B cell (primary cell): ENCODE measurements around the gene IVNS1ABP. TPM values are rescaled to one million over a fixed set of nuclear protein-coding genes. Genes with fewer than 3 reads are reported as not detected.

Experiments used
- ATAC-seq: fragments of 200-7000 bp; cut with Tn5 transposase; one replicate; pipeline ENCODE4 v1.10.0; 2021; ENCODE audit warnings: low read depth, mild to moderate bottlenecking, moderate number of reproducible peaks, moderate library complexity
- CTCF ChIA-PET: fragments of 350-600 bp; sonication (Branson Sonifier 250); formaldehyde crosslinking; loops from one replicate; lab custom pipeline; 2021; ENCODE audit warnings: antibody characterized with exemption, inconsistent platforms; lab: Charles Lee
- POLR2A ChIA-PET: fragments of 350-600 bp; sonication (Branson Sonifier 250); formaldehyde crosslinking; loops from one replicate; lab custom pipeline; 2021; ENCODE audit warnings: antibody characterized with exemption; lab: Charles Lee
- DNase-seq: peaks from one replicate; pipeline ENCODE4 v3.0.0; 2013
- H2AFZ ChIP-seq: 2 replicates; pipeline ENCODE4 v1.6.1; 2012; ENCODE audit warnings: mild to moderate bottlenecking, low read depth, low read length; ENCODE audit not compliant: insufficient read depth, poor library complexity, severe bottlenecking
- H3K27ac ChIP-seq, 2 donors: 1 replicate in 1 of 2; 2 replicates in 1 of 2; pipeline ENCODE4 v1.5.1; 2012 to 2013; ENCODE audit warnings: low read length in 2 of 2, mild to moderate bottlenecking in 2 of 2, moderate library complexity in 1 of 2
- H3K27me3 ChIP-seq, 4 experiments: fragments of 200-600 bp in 1 of 4; sonication (generic) in 1 of 4; replicated peaks in 1 of 4; 1 replicate in 2 of 4; 2 replicates in 2 of 4; pipeline versions ENCODE4 v1.6.1 to v1.7.0; 2013 to 2016; ENCODE audit warnings: low read length in 3 of 4, mild to moderate bottlenecking in 2 of 4, mixed read lengths in 1 of 4, moderate library complexity in 1 of 4; ENCODE audit not compliant: insufficient read depth in 4 of 4, control insufficient read depth in 3 of 4; ENCODE audit errors: control extremely low read depth in 1 of 4
- H3K36me3 ChIP-seq, 2 experiments: replicated peaks in 1 of 2; 1 replicate in 1 of 2; 2 replicates in 1 of 2; pipeline versions ENCODE4 v1.6.1 to v1.7.1; 2013; ENCODE audit warnings: low read length in 1 of 2; ENCODE audit not compliant: insufficient read depth in 2 of 2, control insufficient read depth in 1 of 2; ENCODE audit errors: control extremely low read depth in 1 of 2, extremely low read depth in 1 of 2
- H3K4me1 ChIP-seq, 2 donors: fragments of 200-600 bp in 1 of 2; sonication (generic) in 1 of 2; 1 replicate in 1 of 2; 2 replicates in 1 of 2; pipeline versions ENCODE4 v1.5.1 to v1.6.1; 2013 to 2017; ENCODE audit warnings: low read length in 2 of 2; ENCODE audit not compliant: control insufficient read depth in 2 of 2, insufficient read depth in 2 of 2
- H3K4me2 ChIP-seq: replicated peaks from 2 replicates; pipeline ENCODE3; 2012; ENCODE audit warnings: mild to moderate bottlenecking, low read depth, low read length; ENCODE audit not compliant: poor library complexity, severe bottlenecking
- H3K4me3 ChIP-seq, 5 experiments: fragments of 200-600 bp in 1 of 5; sonication (generic) in 1 of 5; 1 replicate in 3 of 5; 2 replicates in 2 of 5; pipeline versions ENCODE4 v1.5.1 to v1.7.0; 2011 to 2016; ENCODE audit warnings: low read length in 4 of 5, mild to moderate bottlenecking in 4 of 5, low read depth in 2 of 5, control low read depth in 1 of 5, moderate library complexity in 1 of 5; ENCODE audit not compliant: insufficient read depth in 1 of 5; ENCODE audit errors: control extremely low read depth in 1 of 5, extremely low read depth in 1 of 5
- H3K79me2 ChIP-seq: fragments of 200-600 bp; sonication (generic); one replicate; pipeline ENCODE4 v1.6.0; 2016; ENCODE audit warnings: low read length; ENCODE audit not compliant: control insufficient read depth, insufficient read depth
- H3K9ac ChIP-seq: fragments of 200-600 bp; sonication (generic); 2 replicates; pipeline ENCODE4 v1.6.1; 2017; ENCODE audit warnings: mild to moderate bottlenecking, low read length, moderate library complexity
- H3K9me3 ChIP-seq, 3 donors: one replicate each; pipeline versions ENCODE4 v1.6.1 to v1.7.1; 2013; ENCODE audit warnings: low read length in 2 of 3; ENCODE audit not compliant: control insufficient read depth in 2 of 3, insufficient read depth in 1 of 3; ENCODE audit errors: control extremely low read depth in 1 of 3
- H4K20me1 ChIP-seq: 2 replicates; pipeline ENCODE4 v1.6.0; 2012; ENCODE audit warnings: mild to moderate bottlenecking, low read length; ENCODE audit not compliant: insufficient read depth, control insufficient read depth, poor library complexity, severe bottlenecking
- H3K27ac Mint-ChIP-seq: one replicate; pipeline ENCODE4 v1.8.0; 2021; ENCODE audit warnings: mixed read lengths
- H3K27me3 Mint-ChIP-seq: one replicate; pipeline ENCODE4 v1.8.0; 2021; ENCODE audit warnings: mixed read lengths
- H3K4me1 Mint-ChIP-seq: one replicate; pipeline ENCODE4 v1.8.0; 2021; ENCODE audit warnings: mixed read lengths
- H3K4me3 Mint-ChIP-seq: one replicate; pipeline ENCODE4 v1.8.0; 2021; ENCODE audit warnings: mixed read lengths
- H3K9me3 Mint-ChIP-seq: one replicate; pipeline ENCODE4 v1.8.0; 2022; ENCODE audit warnings: mixed read lengths; ENCODE audit not compliant: insufficient read depth
- CTCF ChIP-seq: fragments of 200-600 bp; IDR thresholded peaks from one replicate; pipeline ENCODE4 v1.8.0; 2022; ENCODE audit warnings: antibody characterized with exemption, mild to moderate bottlenecking
- EZH2 ChIP-seq: IDR thresholded peaks from 2 replicates; pipeline ENCODE4 v1.6.1; 2012; ENCODE audit warnings: borderline replicate concordance, low read depth, mild to moderate bottlenecking, moderate library complexity, low read length; ENCODE audit not compliant: insufficient read depth, poor library complexity, severe bottlenecking
- WGBS: methylation state at CpG from one replicate; pipeline ENCODE4 v1.1.5; 2013; ENCODE audit warnings: missing lambda C conversion rate; ENCODE audit not compliant: insufficient coverage; 5-methylcytosine and 5-hydroxymethylcytosine counted together
- intact Hi-C: fragments of 100-400 bp; cut with micrococcal nuclease; formaldehyde crosslinking; loops from one replicate; pipeline ENCODE4 v1.10.0; 2022
- polyA plus RNA-seq: library from polyadenylated mRNA; depleted of rRNA; stranded (reverse); fragments of >200 nt; gene quantifications from 2 replicates; pipeline ENCODE4 v1.2.3, GENCODE V29; 2012
- total RNA-seq, 2 donors: library from RNA; stranded (reverse); fragments of 120-200 nt in 1 of 2; gene quantifications; 1 replicate in 1 of 2; 2 replicates in 1 of 2; pipeline versions ENCODE4 v1.2.3 to v1.2.4, GENCODE V29; 2013 to 2022

Gene IVNS1ABP
- total and polyA plus RNA-seq, 2 donors (not counting 1 experiment from before 2014, with no cell fraction given): 42.9 to 87.0 TPM

GRCh38 chr1:185292237-185292636, 24.8 kb downstream of the IVNS1ABP start:
- H3K27ac Mint-ChIP-seq: no peak overlapping the region
- WGBS: 100% methylated on average over 1 of the region's 5 CpGs
- H3K27me3 ChIP-seq: no peaks in the 10 kb centered on the region
- H3K27ac ChIP-seq: no peak overlapping the region
- no peak overlapping the region for H3K4me3 ChIP-seq
- no peaks in the 10 kb centered on the region for H4K20me1 ChIP-seq
- no peaks in the 10 kb centered on the region for H3K79me2 ChIP-seq
- peaks cover 3 to 10% of the 10 kb centered on the region in 2 experiments for H3K36me3 ChIP-seq
- H3K9me3 Mint-ChIP-seq: no peaks in the 10 kb centered on the region
- no peak overlapping the region for H3K4me3 Mint-ChIP-seq
- peaks cover 14 to 22% of the 10 kb centered on the region in 2 donors for H3K4me1 ChIP-seq
- H3K27me3 Mint-ChIP-seq: no peaks in the 10 kb centered on the region
- CTCF ChIA-PET: interaction anchor here (1.0 kb wide), 1 partner anchor 12 kb away, joined by 3 read pairs; no protein-coding TSS in a partner anchor
- POLR2A ChIA-PET: interaction anchor here (0.7 kb wide), 2 partner anchors 219 to 725 kb away, joined by 7 read pairs; no protein-coding TSS in a partner anchor
- DNase-seq (peak; percentile 31), ATAC-seq (no peak)
- peak overlapping the region; percentile 19 for H2AFZ ChIP-seq
- H3K4me1 Mint-ChIP-seq: peaks cover 24% of the 10 kb centered on the region
- peak overlapping the region; percentile 30 for H3K4me2 ChIP-seq
- intact Hi-C loops: no loop called here
- no peak for TF ChIP-seq EZH2
- no peak for TF ChIP-seq CTCF
- H3K9me3 ChIP-seq: peaks cover 0 to 1% (median 0%) of the 10 kb centered on the region in 3 donors
- no peak overlapping the region for H3K9ac ChIP-seq

- Histone ChIP-seq H3K4me2 (peak overlapping the region; percentile 30), H3K27me3 (no peaks in the 10 kb centered on the region), H3K4me1 (peaks cover 14 to 22% of the 10 kb centered on the region in 2 donors), H3K27ac (peak overlapping the region in 1 of 2 donors; percentile 46), H3K79me2 (no peaks in the 10 kb centered on the region), H3K4me3 (no peak overlapping the region), H4K20me1 (no peaks in the 10 kb centered on the region), H3K36me3 (peaks cover 3 to 5% of the 10 kb centered on the region in 2 experiments), H3K9me3 (peaks cover 0 to 1% (median 0%) of the 10 kb centered on the region in 3 donors), H3K9ac (no peak overlapping the region), H2AFZ (no peak overlapping the region)
- POLR2A ChIA-PET: interaction anchor here (0.5 to 0.7 kb wide), 2 partner anchors 407 to 724 kb away, joined by 3 to 7 read pairs; no protein-coding TSS in a partner anchor
- Mint-ChIP-seq H3K4me3 (no peak overlapping the region), H3K4me1 (peaks cover 24% of the 10 kb centered on the region), H3K9me3 (peaks cover under 1% of the 10 kb centered on the region), H3K27ac (no peak overlapping the region), H3K27me3 (no peaks in the 10 kb centered on the region)
- intact Hi-C loops: no loop called here
- no CpG with 5 or more reads among the region's 1 CpG for WGBS
- CTCF ChIA-PET: interaction anchor here (1.0 to 1.5 kb wide), 2 partner anchors 13 to 378 kb away, joined by 3 read pairs; no protein-coding TSS in a partner anchor
- ATAC-seq (no peak), DNase-seq (peak; percentile 49)
- no peak for TF ChIP-seq EZH2
- TF ChIP-seq CTCF: no peak
Observed at GRCh38 chr1:185291652-185292051, 25.4 kb downstream of the IVNS1ABP start.
